H1 (cell line): ENCODE results near the gene CAVIN2. TPM values are rescaled to one million over a fixed set of nuclear protein-coding genes. Genes with fewer than 3 reads are reported as not detected.

Experiments
- CTCF ChIA-PET: fragments of 300-600 bp; sonication (Branson Sonifier 250); formaldehyde crosslinking; loops from one replicate; lab custom pipeline; 2021; ENCODE audit not compliant: partially characterized antibody; lab: Charles Lee
- POLR2A ChIA-PET: fragments of 300-600 bp; sonication (Branson Sonifier 250); formaldehyde crosslinking; loops from one replicate; lab custom pipeline; 2021; ENCODE audit warnings: inconsistent platforms; ENCODE audit not compliant: partially characterized antibody; lab: Charles Lee
- DNase-seq, 2 experiments: peaks; one replicate each; pipeline versions ENCODE4 v3.0.0 to v3.0.0-alpha.2; 2010 to 2022; ENCODE audit warnings: low spot score in 2 of 2, low read depth in 1 of 2, mixed read lengths in 1 of 2
- FAIRE-seq: peaks from 2 replicates; lab custom pipeline; 2011; peaks lifted over from hg19 to GRCh38; lab: Jason Lieb, UNC
- H2AFZ ChIP-seq: 2 replicates; pipeline ENCODE4 v1.8.1; 2012; ENCODE audit warnings: low read length, inconsistent platforms
- H2AK5ac ChIP-seq: 2 replicates; pipeline ENCODE4 v1.6.1; 2013; ENCODE audit warnings: low read depth, low read length
- H2BK120ac ChIP-seq: replicated peaks from 2 replicates; pipeline ENCODE3; 2013; ENCODE audit warnings: low read depth, low read length, inconsistent platforms
- H2BK12ac ChIP-seq: 2 replicates; pipeline ENCODE4 v1.6.1; 2013; ENCODE audit warnings: low read depth, low read length
- H2BK15ac ChIP-seq: 2 replicates; pipeline ENCODE4 v1.6.1; 2013; ENCODE audit warnings: low read length
- H2BK20ac ChIP-seq: 2 replicates; pipeline ENCODE4 v1.6.1; 2013; ENCODE audit warnings: low read length
- H2BK5ac ChIP-seq: 2 replicates; pipeline ENCODE4 v1.6.1; 2013; ENCODE audit warnings: low read depth, low read length
- H3K14ac ChIP-seq: 2 replicates; pipeline ENCODE4 v1.6.1; 2013; ENCODE audit warnings: inconsistent platforms; ENCODE audit not compliant: insufficient read length
- H3K18ac ChIP-seq: 2 replicates; pipeline ENCODE4 v1.6.1; 2013; ENCODE audit warnings: low read length; ENCODE audit errors: extremely low read depth
- H3K23ac ChIP-seq: 2 replicates; pipeline ENCODE4 v1.6.1; 2013; ENCODE audit warnings: inconsistent platforms; ENCODE audit not compliant: insufficient read length
- H3K23me2 ChIP-seq: 2 replicates; pipeline ENCODE4 v1.6.1; 2013; ENCODE audit warnings: low read depth, low read length
- H3K27ac ChIP-seq: 2 replicates; pipeline ENCODE4 v1.6.1; 2011; ENCODE audit warnings: low read depth, low read length, inconsistent platforms
- H3K27me3 ChIP-seq, 4 experiments: replicated peaks in 1 of 4; 1 replicate in 1 of 4; 2 replicates in 3 of 4; pipeline versions ENCODE4 v1.6.1 to v1.8.1; 2011 to 2013; ENCODE audit warnings: low read length in 3 of 4, mild to moderate bottlenecking in 3 of 4, inconsistent platforms in 2 of 4, mixed read lengths in 2 of 4, moderate library complexity in 1 of 4; ENCODE audit not compliant: control insufficient read depth in 3 of 4, insufficient read depth in 3 of 4; ENCODE audit errors: extremely low read depth in 1 of 4
- H3K36me3 ChIP-seq, 4 experiments: 2 replicates each; pipeline versions ENCODE4 v1.6.1 to v1.8.1; 2011 to 2013; ENCODE audit warnings: mild to moderate bottlenecking in 4 of 4, low read length in 3 of 4, moderate library complexity in 2 of 4, control low read depth in 1 of 4, inconsistent platforms in 1 of 4; ENCODE audit not compliant: insufficient read depth in 4 of 4, control insufficient read depth in 2 of 4
- H3K4ac ChIP-seq: replicated peaks from 2 replicates; pipeline ENCODE3; 2013; ENCODE audit warnings: low read length, low read depth, mixed read lengths, inconsistent platforms; ENCODE audit not compliant: insufficient read length
- H3K4me1 ChIP-seq, 4 experiments: replicated peaks in 1 of 4; 1 replicate in 1 of 4; 2 replicates in 3 of 4; pipeline versions ENCODE4 v1.6.1 to v1.8.1; 2011 to 2013; ENCODE audit warnings: low read length in 3 of 4, inconsistent platforms in 2 of 4, mixed read lengths in 1 of 4; ENCODE audit not compliant: insufficient read depth in 4 of 4, control insufficient read depth in 3 of 4
- H3K4me2 ChIP-seq, 2 experiments: 2 replicates each; pipeline versions ENCODE4 v1.6.1 to v1.8.1; 2011 to 2013; ENCODE audit warnings: low read depth in 2 of 2, low read length in 2 of 2, control low read depth in 1 of 2, inconsistent platforms in 1 of 2, mild to moderate bottlenecking in 1 of 2; ENCODE audit not compliant: insufficient read depth in 1 of 2
- H3K4me3 ChIP-seq, 4 experiments: fragments of 200-600, 300-600 bp in 1 of 4; sonication (generic), shearing (Covaris generic), sonication (Bioruptor Twin) in 1 of 4; 2 replicates each; pipeline versions ENCODE4 v1.5.1 to v1.8.1; 2011 to 2016; ENCODE audit warnings: low read length in 4 of 4, low read depth in 3 of 4, control low read depth in 2 of 4, inconsistent platforms in 2 of 4, mild to moderate bottlenecking in 2 of 4, mixed read lengths in 1 of 4, moderate library complexity in 1 of 4; ENCODE audit not compliant: insufficient read depth in 2 of 4; ENCODE audit errors: extremely low read depth in 1 of 4
- H3K56ac ChIP-seq: replicated peaks from 2 replicates; pipeline ENCODE3; 2013; ENCODE audit warnings: low read depth, mild to moderate bottlenecking, mixed read lengths, low read length, inconsistent platforms; ENCODE audit not compliant: insufficient read length
- H3K79me1 ChIP-seq: 2 replicates; pipeline ENCODE4 v1.6.1; 2013; ENCODE audit warnings: low read depth, low read length, control low read depth
- H3K79me2 ChIP-seq, 2 experiments: 2 replicates each; pipeline versions ENCODE4 v1.6.1 to v1.8.1; 2012 to 2013; ENCODE audit warnings: low read length in 2 of 2, mild to moderate bottlenecking in 2 of 2, inconsistent platforms in 1 of 2; ENCODE audit not compliant: insufficient read depth in 2 of 2, control insufficient read depth in 1 of 2
- H3K9ac ChIP-seq, 4 experiments: replicated peaks in 1 of 4; 1 replicate in 1 of 4; 2 replicates in 3 of 4; pipeline versions ENCODE4 v1.6.1 to v1.8.1; 2011 to 2013; ENCODE audit warnings: low read depth in 3 of 4, low read length in 3 of 4, control low read depth in 2 of 4, mild to moderate bottlenecking in 2 of 4, moderate library complexity in 2 of 4, inconsistent platforms in 1 of 4; ENCODE audit errors: extremely low read depth in 1 of 4
- H3K9me3 ChIP-seq, 2 experiments: 2 replicates each; pipeline versions ENCODE4 v1.6.1 to v1.8.1; 2012 to 2013; ENCODE audit warnings: mild to moderate bottlenecking in 2 of 2, moderate library complexity in 2 of 2, control low read depth in 1 of 2, inconsistent platforms in 1 of 2, low read depth in 1 of 2, low read length in 1 of 2, mixed read lengths in 1 of 2; ENCODE audit not compliant: insufficient read depth in 2 of 2
- H4K20me1 ChIP-seq, 2 experiments: replicated peaks in 1 of 2; 2 replicates each; pipeline versions ENCODE3 to v1.8.1; 2011 to 2013; ENCODE audit warnings: inconsistent platforms in 2 of 2, low read length in 2 of 2, mild to moderate bottlenecking in 1 of 2; ENCODE audit not compliant: insufficient read depth in 2 of 2, control insufficient read depth in 1 of 2
- H4K5ac ChIP-seq: 2 replicates; pipeline ENCODE4 v1.6.1; 2013; ENCODE audit warnings: low read length, low read depth, mixed read lengths, inconsistent platforms; ENCODE audit not compliant: insufficient read length
- H4K8ac ChIP-seq: 2 replicates; pipeline ENCODE4 v1.8.0; 2013; ENCODE audit warnings: mild to moderate bottlenecking, moderate library complexity, low read length, inconsistent platforms; ENCODE audit not compliant: insufficient read depth; ENCODE audit errors: extremely low read depth
- H4K91ac ChIP-seq: replicated peaks from 2 replicates; pipeline ENCODE3; 2013; ENCODE audit warnings: low read length, mixed read lengths, inconsistent platforms; ENCODE audit not compliant: insufficient read length
- GABPA ChIP-seq: IDR thresholded peaks from 2 replicates; pipeline ENCODE4 v1.6.1; 2011; ENCODE audit warnings: mild to moderate bottlenecking, low read length, moderate library complexity, borderline replicate concordance; ENCODE audit not compliant: insufficient read depth
- RXRA ChIP-seq: IDR thresholded peaks from 2 replicates; pipeline ENCODE4 v1.6.1; 2011; ENCODE audit warnings: low read depth, mild to moderate bottlenecking, low read length, moderate library complexity; ENCODE audit not compliant: insufficient read depth
- SUZ12 ChIP-seq: fragments of 200-600 bp; sonication (generic); IDR thresholded peaks from 2 replicates; pipeline ENCODE4 v1.6.1; 2012; ENCODE audit warnings: mild to moderate bottlenecking, inconsistent platforms, low read length, moderate library complexity, mixed read lengths
- WGBS, 2 experiments: shearing (Covaris generic) in 1 of 2; methylation state at CpG; one replicate each; pipeline versions ENCODE4 v1.1.6 to v1.1.7; 2013 to 2015; ENCODE audit warnings: low lambda C conversion rate in 2 of 2, mixed read lengths in 2 of 2, inconsistent platforms in 1 of 2, low coverage in 1 of 2, missing lambda C conversion rate in 1 of 2; ENCODE audit not compliant: insufficient replicate concordance in 2 of 2, insufficient coverage in 1 of 2, insufficient read length in 1 of 2; ENCODE audit errors: extremely low coverage in 1 of 2, missing lambda C conversion rate in 1 of 2; 5-methylcytosine and 5-hydroxymethylcytosine counted together
- polyA plus RNA-seq, 7 experiments: library from polyadenylated mRNA; depleted of rRNA in 3 of 7; stranded (reverse) in 5 of 7; unstranded in 2 of 7; fragments of >200 nt in 5 of 7; fragments of 200-250 nt in 2 of 7; gene quantifications; 1 replicate in 5 of 7; 2 replicates in 1 of 7; 4 replicates in 1 of 7; pipeline versions ENCODE4 v1.2.1 to v1.2.3, GENCODE V29; 2011 to 2013; ENCODE audit warnings: missing spikeins in 2 of 7, mixed read lengths in 2 of 7
- total RNA-seq: library from RNA; stranded (reverse); fragmentation: NEBNext Ultra II Directional; extraction: Animal tissue kit (Norgen Biotek cat#: 25700); gene quantifications from 2 replicates; pipeline ENCODE4 v1.2.1, GENCODE V29; 2021

Gene CAVIN2
- total and polyA plus RNA-seq, 2 of the 8 experiments (the other 6 are each of a cell fraction or from before 2014, with no cell fraction given): 0.03 TPM; not detected in 1

DNA sequence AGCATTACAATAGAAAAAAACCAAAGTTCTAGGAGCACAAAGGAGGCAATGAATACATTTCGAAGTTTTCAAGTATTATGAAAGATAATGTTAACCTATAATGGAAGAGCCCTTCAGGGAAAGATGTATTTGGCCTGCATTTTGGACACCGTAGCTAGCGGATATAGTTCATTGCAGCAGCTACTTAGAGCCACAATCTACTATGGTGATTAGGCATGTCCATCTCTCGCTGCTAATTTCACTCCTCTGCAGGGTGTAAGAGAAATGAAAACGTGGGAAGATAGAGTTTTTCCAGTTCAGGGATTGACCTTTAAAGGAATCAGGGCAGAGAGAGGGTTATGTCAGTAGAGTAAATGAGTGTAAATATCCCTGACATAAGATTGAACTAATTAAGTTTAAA lies 8.5 kb upstream of the CAVIN2 start:
- Histone ChIP-seq H3K36me3 (no peaks in the 10 kb centered on the region), H4K8ac (no peak overlapping the region), H2BK120ac (no peak overlapping the region), H3K14ac (no peak overlapping the region), H2BK5ac (no peak overlapping the region), H3K9me3 (no peaks in the 10 kb centered on the region), H4K5ac (no peak overlapping the region), H2BK20ac (no peak overlapping the region), H3K23me2 (no peaks in the 10 kb centered on the region), H3K79me2 (no peaks in the 10 kb centered on the region), H2AK5ac (no peak overlapping the region), H4K91ac (no peak overlapping the region), H3K23ac (no peak overlapping the region), H3K4me1 (no peaks in the 10 kb centered on the region; a peak in 1 of 7 replicates), H3K4ac (no peak overlapping the region), H2BK15ac (no peak overlapping the region), H3K79me1 (no peaks in the 10 kb centered on the region), H3K18ac (no peak overlapping the region), H3K27me3 (no peaks in the 10 kb centered on the region), H2AFZ (no peak overlapping the region), H3K56ac (no peak overlapping the region), H3K4me2 (no peak overlapping the region), H3K27ac (no peak overlapping the region), H2BK12ac (no peak overlapping the region), H3K4me3 (no peak overlapping the region), H4K20me1 (no peaks in the 10 kb centered on the region), H3K9ac (no peak overlapping the region)
- WGBS, 2 experiments: 83% methylated on average over 5 of the region's 5 CpGs; no CpG with 5 or more reads in 1 of the 2 experiments
- ChIA-PET CTCF (interaction anchor here (1.3 to 2.1 kb wide), 4 partner anchors 14 to 289 kb away, joined by 3 to 7 read pairs (median 4); no protein-coding TSS in a partner anchor), POLR2A (interaction anchor here (0.6 kb wide), 1 partner anchor 31 kb away, joined by 4 read pairs; no protein-coding TSS in a partner anchor)
- FAIRE-seq (no peak), DNase-seq (no peak)
- no peak for TF ChIP-seq RXRA
- TF ChIP-seq SUZ12: no peak
- no peak for TF ChIP-seq GABPA
